Measurements from ENCODE around the gene RSPRY1.

GRCh38 chr16:57149391-57149790 is 36.7 kb upstream of the RSPRY1 start:
- TF ChIP-seq CTCF (IDR thresholded peaks at IDR 0.05), result no peak
- no peak for TF ChIP-seq POLR2A (IDR thresholded peaks at IDR 0.05)

Data from uterus (tissue), 2 donors.